Panc1 (cell line): ENCODE results near the gene KCNK15. TPM values are rescaled to one million over a fixed set of nuclear protein-coding genes. Genes with fewer than 3 reads are reported as not detected.

ENCODE experiments used
- ATAC-seq: fragments of 200-7000 bp; cut with Tn5 transposase; 2 replicates; pipeline ENCODE4 v1.9.1; 2020; ENCODE audit warnings: mild to moderate bottlenecking, moderate library complexity
- BruUV-seq: library from RNA; stranded (reverse); fragments of 400-500 nt; replicated peaks from 2 replicates; lab custom pipeline; 2021; lab: Mats Ljungman, UMichigan
- CTCF ChIA-PET: fragments of 300-600 bp; sonication (Branson Sonifier 250); formaldehyde crosslinking; loops from one replicate; lab custom pipeline; 2022; ENCODE audit warnings: antibody characterized with exemption; lab: Charles Lee
- POLR2A ChIA-PET: fragments of 300-600 bp; sonication (Branson Sonifier 250); formaldehyde crosslinking; loops from one replicate; lab custom pipeline; 2022; ENCODE audit warnings: antibody characterized with exemption; lab: Charles Lee
- DNase-seq: peaks from one replicate; pipeline ENCODE4 v3.0.0-alpha.2; 2010; ENCODE audit warnings: low read depth, low spot score
- H3K27ac ChIP-seq: 2 replicates; pipeline ENCODE4 v1.5.1; 2011; ENCODE audit warnings: mild to moderate bottlenecking, low read length, inconsistent platforms
- H3K27me3 ChIP-seq: fragments of 200-500 bp; sonication (Bioruptor generic); 2 replicates; pipeline ENCODE4 v1.6.0; 2014; ENCODE audit warnings: low read length, inconsistent platforms; ENCODE audit not compliant: control insufficient read depth, insufficient read depth
- H3K36me3 ChIP-seq: fragments of 200-500 bp; sonication (Bioruptor generic); 2 replicates; pipeline ENCODE4 v1.5.1; 2014; ENCODE audit warnings: inconsistent platforms, mild to moderate bottlenecking, low read length, moderate library complexity; ENCODE audit not compliant: control insufficient read depth, insufficient read depth
- H3K4me1 ChIP-seq: 2 replicates; pipeline ENCODE4 v1.5.1; 2011; ENCODE audit warnings: inconsistent platforms, mild to moderate bottlenecking, low read length, moderate library complexity; ENCODE audit not compliant: control insufficient read depth, insufficient read depth
- H3K4me3 ChIP-seq, 2 experiments: 2 replicates each; pipeline ENCODE4 v1.5.1; 2011 to 2012; ENCODE audit warnings: low read depth in 2 of 2, low read length in 2 of 2, mild to moderate bottlenecking in 2 of 2, inconsistent platforms in 1 of 2, moderate library complexity in 1 of 2
- H3K9me3 ChIP-seq: fragments of 200-500 bp; sonication (Bioruptor generic); 2 replicates; pipeline ENCODE4 v1.5.1; 2014; ENCODE audit warnings: low read depth, mild to moderate bottlenecking, inconsistent platforms, low read length, moderate library complexity; ENCODE audit not compliant: control insufficient read depth, insufficient read depth
- CTCF ChIP-seq: fragments of 450-650 bp; IDR thresholded peaks from 2 replicates; pipeline ENCODE4 v1.5.1; 2017; ENCODE audit warnings: mild to moderate bottlenecking
- POLR2AphosphoS5 ChIP-seq: IDR thresholded peaks from 2 replicates; pipeline ENCODE4 v1.6.1; 2012; ENCODE audit warnings: mild to moderate bottlenecking, low read depth, low read length, moderate library complexity
- REST ChIP-seq, 2 experiments: IDR thresholded peaks; 2 replicates each; pipeline ENCODE4 v1.6.1; 2011 to 2012; ENCODE audit warnings: low read depth in 2 of 2, control low read depth in 1 of 2, low read length in 1 of 2, mild to moderate bottlenecking in 1 of 2, moderate library complexity in 1 of 2; ENCODE audit not compliant: insufficient read depth in 1 of 2
- SIN3A ChIP-seq: IDR thresholded peaks from 2 replicates; pipeline ENCODE4 v1.6.1; 2012; ENCODE audit warnings: low read depth, mild to moderate bottlenecking, low read length, moderate library complexity, borderline replicate concordance; ENCODE audit not compliant: insufficient read depth
- TCF7L2 ChIP-seq: IDR thresholded peaks from 2 replicates; pipeline ENCODE4 v1.6.1; 2011; ENCODE audit warnings: mild to moderate bottlenecking, low read depth, low read length, inconsistent platforms
- in situ Hi-C: cut with HindIII; loops from 2 replicates; pipeline ENCODE4 v1.10.0; 2016; ENCODE audit warnings: low sequenced_read_pairs, low pct_unique_long_range_greater_than_20kb
- intact Hi-C: fragments of 100-400 bp; cut with micrococcal nuclease; formaldehyde crosslinking; loops from one replicate; pipeline ENCODE4 v1.10.0; 2022; ENCODE audit not compliant: unreplicated experiment
- total RNA-seq: library from RNA; stranded (reverse); gene quantifications from one replicate; pipeline ENCODE4 v1.2.1, GENCODE V29; 2021; ENCODE audit not compliant: unreplicated experiment

KCNK15 gene
- total RNA-seq, 1 experiment from 2014 or later, result 7.4 TPM

- H3K4me3 ChIP-seq, result no peak overlapping the region
- intact Hi-C loops (no loop called here), in situ Hi-C loops (no loop called here)
- DNase-seq, result no peak
- no peaks in the 10 kb centered on the region for H3K36me3 ChIP-seq
- ChIA-PET POLR2A (no interaction called here), CTCF (no interaction called here)
- ATAC-seq, result no peak
- H3K4me1 ChIP-seq, result no peaks in the 10 kb centered on the region
- H3K9me3 ChIP-seq, result no peaks in the 10 kb centered on the region
- no TSS peak for BruUV-seq
- no peak for TF ChIP-seq SIN3A
- TF ChIP-seq CTCF, result no peak
- TF ChIP-seq POLR2AphosphoS5, result no peak
- TF ChIP-seq TCF7L2, result no peak
- TF ChIP-seq REST (IDR thresholded peaks at IDR 0.05; ENCODE audit: insufficient read depth in 1 of 2, low read depth in 2 of 2, low read length in 1 of 2), result no peak
- no peak overlapping the region for H3K27ac ChIP-seq
- H3K27me3 ChIP-seq, result no peaks in the 10 kb centered on the region; the same call in 1 of the 2 replicates
These were observed 27.0 kb downstream of the KCNK15 start for GRCh38 chr20:44772636-44773035.

- ChIA-PET POLR2A (no interaction called here), CTCF (no interaction called here)
- no peaks in the 10 kb centered on the region for H3K4me1 ChIP-seq
- no peak for TF ChIP-seq CTCF
- H3K27ac ChIP-seq, result no peak overlapping the region
- no peaks in the 10 kb centered on the region; the same call in 1 of the 2 replicates for H3K27me3 ChIP-seq
- H3K36me3 ChIP-seq, result no peaks in the 10 kb centered on the region
- in situ Hi-C loops, result no loop called here
- H3K9me3 ChIP-seq, result no peaks in the 10 kb centered on the region
- intact Hi-C loops, result no loop called here
- no TSS peak for BruUV-seq
- ATAC-seq (no peak), DNase-seq (no peak)
- H3K4me3 ChIP-seq, result no peak overlapping the region
These were observed 27.6 kb downstream of the KCNK15 start for GRCh38 chr20:44773070-44773829.
